LHCN-M2 (cell line): ENCODE data around the gene CDC5L. TPM values are rescaled to one million over a fixed set of nuclear protein-coding genes. Genes with fewer than 3 reads are reported as not detected.
"Not testable (repeated sequence)": the region's sequence is repeated elsewhere in the genome, so short reads cannot be mapped to it uniquely, and the experiment has no call there.

Experiments used
- DNase-seq: peaks from one replicate; pipeline ENCODE4 v3.0.0-alpha.2; 2012; ENCODE audit warnings: low read depth
- polyA plus RNA-seq: library from polyadenylated mRNA; unstranded; fragments of >200 nt; gene quantifications from one replicate; pipeline ENCODE4 v1.2.1, GENCODE V29; 2012; ENCODE audit warnings: missing spikeins
- total RNA-seq: library from RNA; depleted of rRNA; stranded (reverse); fragments of >200 nt; gene quantifications from 2 replicates; pipeline ENCODE4 v1.2.3, GENCODE V29; 2014; rRNA removed

CDC5L gene
- 31.4 and 35.0 TPM in 2 replicates for total RNA-seq
- 9.3 TPM for polyA plus RNA-seq

DNA sequence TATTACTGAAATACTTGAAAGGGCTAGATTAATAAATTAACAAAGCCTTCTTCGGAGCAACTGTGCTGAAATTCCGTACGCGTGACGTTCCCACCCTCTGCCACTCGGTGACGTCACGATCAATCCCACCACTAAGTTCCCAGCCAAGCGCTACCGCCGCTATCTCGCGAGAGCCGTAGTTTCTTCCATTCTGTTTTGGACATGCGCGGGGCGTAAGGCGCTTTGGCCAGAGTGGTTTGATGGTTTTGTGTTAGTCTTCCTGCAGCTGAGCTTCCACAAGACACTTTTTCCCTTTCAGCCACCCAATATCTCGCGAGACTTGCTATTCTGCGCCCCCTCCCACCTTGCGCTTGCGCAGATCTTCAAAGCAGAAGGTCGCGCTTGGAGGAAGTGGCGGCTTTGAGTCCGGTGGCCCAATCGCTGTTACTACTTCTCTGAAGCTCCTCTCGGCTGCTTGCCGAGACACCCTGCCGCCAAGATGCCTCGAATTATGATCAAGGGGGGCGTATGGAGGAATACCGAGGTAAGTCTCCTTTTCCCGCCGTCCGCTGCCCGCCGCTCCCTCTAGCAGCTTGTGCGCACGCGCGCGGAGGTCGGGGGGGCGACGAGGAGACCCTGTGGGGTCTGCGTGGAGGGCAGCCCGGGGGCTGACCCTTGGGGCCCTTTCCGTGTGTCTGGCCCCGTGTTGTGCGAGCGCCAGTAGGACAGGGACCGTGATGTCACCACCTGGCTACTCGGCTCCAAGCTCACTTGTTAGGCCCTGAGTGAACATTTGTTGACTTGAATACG, at the start of gene CDC5L:
CDC5L (plus strand) TSS at position 361 of the 789 bp plus-strand sequence; CDS start at position 479, 118 bp downstream.
- DNase-seq, result peak; percentile 99

DNA sequence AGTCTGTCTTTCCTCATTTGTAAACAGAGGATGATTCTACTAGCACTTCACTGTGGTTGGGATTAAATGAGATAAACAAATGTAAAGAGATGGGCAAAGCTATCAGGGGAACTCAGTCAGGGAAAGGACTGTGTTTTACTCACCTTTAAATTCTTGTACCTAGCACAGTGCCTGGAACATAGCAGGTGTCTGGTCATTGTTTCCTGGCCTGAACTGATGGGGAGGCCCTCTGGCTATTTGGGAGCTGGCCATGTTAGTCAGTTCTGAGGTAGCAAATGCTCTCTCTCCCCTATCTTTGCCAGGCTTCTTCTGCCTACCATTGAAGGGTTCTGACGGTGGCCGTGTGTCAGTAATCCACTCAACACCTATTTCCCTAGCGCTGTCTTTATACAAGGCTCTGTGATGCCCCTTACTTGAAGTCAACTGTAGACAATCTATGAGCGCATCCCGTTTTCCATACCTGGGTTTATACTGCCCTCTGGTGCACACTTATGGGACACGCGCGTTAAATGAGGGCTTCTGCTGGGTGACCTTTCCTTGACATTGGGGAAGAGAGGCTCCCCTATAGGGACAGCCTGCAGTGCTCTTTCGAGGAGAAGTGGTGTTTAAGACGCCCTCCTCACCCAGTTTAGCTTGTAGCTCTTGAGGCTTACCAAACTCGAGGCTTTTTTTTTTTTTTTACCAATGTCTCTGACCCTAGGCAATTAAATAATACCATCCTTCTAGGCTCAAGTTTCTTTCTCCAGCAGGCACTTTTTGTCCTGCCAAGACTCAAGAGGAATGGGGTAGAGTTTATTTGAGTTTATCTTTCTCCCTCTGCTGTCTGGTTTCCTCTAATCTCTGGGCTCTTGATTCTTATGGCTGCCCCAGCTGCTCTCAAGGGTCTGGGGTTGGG, 49.0 kb upstream of the CDC5L start:
- DNase-seq, result peak; percentile 54

DNA sequence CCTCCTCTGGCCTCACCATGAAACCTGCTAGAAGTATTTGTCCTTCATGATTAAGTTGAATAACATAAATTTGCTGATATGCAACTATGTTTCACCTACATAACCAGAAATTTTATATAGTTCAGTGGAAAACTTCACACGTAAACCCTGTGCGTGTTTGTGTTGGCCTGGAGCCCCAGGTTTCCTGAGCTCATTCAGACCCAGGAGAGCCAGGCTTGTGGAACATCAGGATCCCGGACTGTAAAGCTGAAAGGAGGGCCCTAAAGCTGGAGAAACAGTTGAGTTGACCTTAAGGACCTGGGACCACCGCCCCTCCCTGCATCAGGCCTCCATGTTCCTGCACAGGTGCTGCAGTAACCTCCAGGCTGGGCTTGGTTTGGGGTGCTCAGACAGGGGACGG, 48.2 kb upstream of the CDC5L start:
- DNase-seq, result no peak

DNA sequence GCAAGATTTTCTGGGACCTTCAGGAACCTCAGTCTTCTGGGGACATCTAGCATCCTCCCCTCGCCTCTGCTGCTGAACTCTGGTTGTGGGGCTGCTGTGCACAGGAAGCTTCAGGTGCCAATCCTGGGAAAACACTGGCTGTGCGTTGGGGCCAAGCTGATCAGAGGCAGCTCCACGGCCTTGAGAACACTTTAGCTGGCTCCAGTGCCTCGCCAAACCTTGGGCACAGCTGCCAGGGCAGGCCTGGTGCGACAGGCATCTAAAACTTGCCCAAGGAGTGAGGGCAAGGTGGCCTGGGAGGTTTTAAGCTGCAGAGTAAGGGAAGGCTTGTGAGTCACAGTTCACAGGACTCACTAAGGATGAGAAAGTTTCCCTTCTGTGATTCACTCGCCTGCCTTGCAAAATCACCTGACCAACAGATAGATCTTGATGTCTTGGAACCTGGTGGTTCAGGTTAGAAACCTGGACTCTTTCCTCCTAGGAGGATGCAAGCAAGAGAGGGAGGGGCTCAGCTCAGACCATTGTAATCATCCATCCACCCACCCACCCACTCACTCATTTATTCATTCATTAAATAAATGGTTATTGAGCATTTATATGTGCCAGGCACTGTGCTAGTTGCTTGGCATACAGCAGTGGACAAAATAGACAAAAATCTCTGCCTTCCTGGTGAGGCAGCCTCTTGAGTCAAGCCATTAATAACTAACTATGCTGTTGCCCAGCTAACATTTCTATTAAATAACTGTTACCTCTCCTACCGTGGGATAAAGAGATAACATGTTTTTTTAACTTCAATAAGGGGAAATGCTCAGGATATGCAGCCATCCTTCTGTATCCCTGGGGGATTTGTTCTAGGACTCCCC, 47.5 kb upstream of the CDC5L start:
- peak; percentile 28 for DNase-seq

DNA sequence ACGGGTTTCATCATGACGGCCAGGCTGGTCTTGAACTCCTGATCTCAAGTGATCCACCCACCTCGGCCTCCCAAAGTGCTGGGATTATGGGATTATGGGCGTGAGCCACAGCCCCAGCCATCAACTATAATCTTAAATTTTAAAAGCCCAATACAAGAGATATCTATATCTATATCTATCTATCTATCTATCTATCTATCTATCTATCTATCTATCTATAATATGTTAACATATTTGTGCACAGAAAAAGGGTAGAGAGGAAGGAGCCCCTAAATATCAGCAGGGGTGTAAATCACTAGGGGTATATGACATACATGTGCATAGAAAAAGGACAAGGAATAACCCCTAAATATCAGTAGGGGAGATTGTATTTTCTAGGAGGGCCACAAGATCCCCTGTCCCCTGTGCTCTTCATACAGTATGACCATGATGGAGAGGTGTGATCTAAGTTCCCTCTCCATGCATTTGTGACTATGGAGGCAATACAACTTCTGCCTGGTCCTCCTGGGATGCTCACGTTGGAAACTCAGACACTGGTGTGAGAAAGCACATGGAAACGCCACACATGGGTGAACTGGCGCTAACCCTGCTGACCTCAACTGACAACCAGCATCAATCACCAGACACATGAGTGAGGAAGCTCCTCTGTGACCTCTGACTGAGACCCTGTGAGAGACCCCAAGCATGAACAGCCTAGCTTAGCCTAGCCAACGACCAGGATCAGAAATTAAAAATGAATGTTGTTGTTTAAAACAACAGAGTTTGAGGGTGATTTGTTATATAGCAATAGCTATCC, 46.2 kb upstream of the CDC5L start:
- DNase-seq, result no peak

DNA sequence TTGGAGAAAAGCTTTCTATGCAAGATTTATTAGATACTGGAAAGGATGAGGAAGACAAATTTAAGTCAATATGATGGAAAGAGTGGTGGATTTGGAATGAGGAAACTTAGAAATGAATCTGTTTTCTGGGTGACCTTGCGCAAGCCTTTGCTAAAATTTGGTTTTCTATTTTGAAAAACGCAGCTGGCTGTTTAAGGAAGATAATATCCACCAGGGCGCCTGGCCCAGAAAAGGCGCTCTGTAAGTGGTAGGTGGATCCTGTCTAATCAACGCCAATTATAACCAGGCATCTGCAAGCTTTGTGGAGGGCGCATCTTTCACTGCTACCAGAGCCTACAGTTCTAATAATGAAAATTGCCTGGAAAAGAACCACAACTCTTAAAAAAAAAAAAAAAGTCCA, 45.5 kb upstream of the CDC5L start:
- no peak for DNase-seq

DNA sequence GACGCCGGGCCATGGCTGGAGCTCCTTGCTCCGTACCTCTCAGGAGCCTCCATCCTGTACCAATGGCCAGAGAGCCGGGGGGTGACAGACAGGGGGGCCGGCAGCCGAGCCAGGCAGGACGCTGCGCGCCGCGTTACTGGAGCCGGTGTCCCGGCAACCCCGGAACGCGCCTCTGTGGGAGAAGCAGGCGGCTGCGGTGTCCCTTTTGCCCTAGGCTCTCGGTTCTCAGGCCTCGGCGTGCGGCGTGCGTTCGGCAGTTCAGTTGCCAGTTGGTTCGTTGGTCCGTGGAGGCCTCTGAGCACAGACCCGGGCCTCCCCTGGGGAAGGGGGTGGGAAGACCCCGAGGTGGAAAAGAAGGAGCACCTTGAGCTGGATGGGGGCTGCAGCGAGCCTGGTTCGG, 45.0 kb upstream of the CDC5L start, which contains the start of gene SPATS1:
SPATS1 (plus strand) TSS at position 162 of the 400 bp plus-strand sequence. CDS start 446 bp downstream, outside the sequence.
- no peak for DNase-seq

DNA sequence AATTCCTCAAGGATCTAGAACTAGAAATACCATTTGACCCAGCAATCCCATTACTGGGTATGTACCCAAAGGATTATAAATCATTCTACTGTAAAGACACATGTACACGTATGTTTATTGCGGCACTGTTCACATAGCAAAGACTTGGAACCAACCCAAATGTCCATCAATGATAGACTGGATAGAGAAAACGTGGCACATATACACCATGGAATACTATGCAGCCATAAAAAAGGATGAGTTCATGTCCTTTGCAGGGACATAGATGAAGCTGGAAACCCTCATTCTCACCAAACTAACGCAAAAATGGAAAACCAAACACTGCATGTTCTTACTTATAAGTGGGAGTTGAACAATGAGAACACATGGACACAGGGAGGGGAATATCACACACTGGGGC, 40.7 kb upstream of the CDC5L start:
- DNase-seq, result not testable (repeated sequence)

DNA sequence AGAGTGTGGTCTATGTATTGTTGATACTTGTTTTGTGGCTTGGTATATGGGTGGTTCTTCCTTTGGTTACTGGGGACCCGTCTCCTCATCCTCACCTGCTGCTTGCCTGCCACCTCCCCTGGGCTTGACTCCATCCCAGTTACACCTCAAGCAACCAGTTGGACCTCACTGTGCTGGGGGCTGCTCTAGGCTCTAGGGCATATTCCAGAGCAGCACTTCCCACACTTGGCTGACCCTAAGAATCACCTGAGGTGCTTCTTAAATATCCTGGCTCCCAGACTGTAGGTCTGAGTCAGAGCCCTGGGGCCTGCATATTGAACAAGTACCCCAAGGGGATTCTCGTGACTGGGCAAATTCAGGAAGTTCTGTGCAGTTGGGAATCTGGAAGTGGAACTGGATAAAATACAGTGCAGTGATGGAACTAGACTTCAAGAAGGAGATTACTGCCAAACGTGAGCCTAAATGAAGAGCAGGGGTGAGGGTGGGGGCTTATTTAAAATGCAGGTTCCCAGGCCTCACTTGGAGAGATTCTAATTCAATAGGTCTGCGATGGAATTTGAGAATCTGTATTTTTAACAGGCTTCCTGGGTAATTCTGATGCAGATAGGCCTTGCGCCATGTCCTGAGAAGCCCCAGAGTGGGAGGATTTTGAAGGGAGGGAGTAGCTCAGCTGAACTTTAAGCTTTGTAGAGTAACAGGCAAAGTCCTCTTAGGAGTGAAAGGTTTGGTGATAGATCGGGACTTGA, 37.4 kb upstream of the CDC5L start:
- DNase-seq, result no peak

DNA sequence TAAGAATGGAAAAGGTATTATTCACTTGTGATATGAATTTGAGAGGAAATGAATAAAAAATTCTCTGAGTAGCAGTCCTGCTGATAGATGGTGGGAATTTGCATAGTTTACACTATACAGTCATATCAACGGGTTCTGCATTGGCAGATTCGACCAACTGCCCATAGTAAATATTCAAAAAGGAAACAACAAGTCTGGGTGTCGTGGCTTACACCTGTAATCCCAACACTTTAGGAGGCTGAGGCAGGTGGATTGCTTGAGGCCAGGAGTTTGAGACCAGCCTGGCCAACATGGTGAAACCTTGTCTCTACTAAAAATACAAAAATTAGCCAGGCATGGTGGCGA, 36.9 kb upstream of the CDC5L start:
- DNase-seq, result not testable (repeated sequence)

DNA sequence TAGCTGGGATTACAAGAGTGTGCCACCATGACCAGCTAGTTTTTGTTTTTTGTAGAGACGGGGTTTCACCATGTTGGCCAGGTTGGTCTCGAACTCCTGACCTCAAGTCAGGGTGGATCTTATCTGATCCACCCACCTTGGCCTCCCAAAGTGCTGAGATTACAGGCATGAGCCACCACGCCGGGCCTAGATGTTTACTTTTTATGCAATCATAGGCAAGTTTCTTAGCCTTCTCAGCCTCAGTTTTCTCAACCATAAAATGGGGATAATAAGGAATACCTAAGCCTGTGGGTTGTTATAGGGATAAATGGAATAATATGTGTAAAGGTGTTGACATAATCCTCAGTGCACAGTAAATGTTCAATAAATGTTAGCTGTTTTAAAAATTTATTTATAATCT, 35.2 kb upstream of the CDC5L start:
- DNase-seq, result no peak

DNA sequence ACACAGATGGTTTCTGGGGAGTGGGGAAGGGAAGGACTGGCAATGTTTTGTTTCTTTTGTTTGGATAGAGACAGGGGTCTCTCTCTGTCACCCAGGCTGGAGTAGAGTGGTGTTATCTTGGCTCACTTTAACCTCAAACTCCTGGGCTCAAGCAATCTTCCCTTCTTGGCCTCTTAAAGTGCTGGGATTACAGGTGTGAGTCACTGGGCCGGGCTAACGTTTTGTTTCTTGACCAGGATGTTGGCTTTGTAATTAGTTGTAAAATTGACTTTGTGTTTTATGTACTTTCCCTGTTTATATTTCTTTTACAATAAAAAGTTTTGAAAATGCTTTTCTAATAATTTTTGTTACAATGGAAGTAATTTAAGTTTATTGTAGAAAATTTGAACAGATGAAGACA, 34.2 kb upstream of the CDC5L start:
- no peak for DNase-seq

DNA sequence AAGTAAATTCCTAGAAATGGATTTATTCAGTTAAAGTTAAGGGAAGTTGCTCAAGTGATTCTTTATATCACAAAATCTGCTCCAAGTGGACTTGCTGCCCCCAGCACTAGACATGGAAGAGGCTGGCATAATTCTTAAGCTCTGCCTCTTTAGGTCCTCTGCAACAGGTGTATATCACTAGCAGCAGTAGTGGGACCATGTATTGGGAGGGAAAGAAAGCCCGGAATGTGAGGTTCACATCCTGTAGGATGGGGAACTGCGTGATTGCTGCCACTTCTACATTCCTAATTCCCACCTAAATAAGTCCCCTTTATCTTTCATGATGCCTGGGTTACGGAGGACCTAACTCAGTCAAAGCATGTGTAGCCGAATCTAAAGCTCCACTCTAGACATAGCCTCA, 31.9 kb upstream of the CDC5L start:
- no peak for DNase-seq

DNA sequence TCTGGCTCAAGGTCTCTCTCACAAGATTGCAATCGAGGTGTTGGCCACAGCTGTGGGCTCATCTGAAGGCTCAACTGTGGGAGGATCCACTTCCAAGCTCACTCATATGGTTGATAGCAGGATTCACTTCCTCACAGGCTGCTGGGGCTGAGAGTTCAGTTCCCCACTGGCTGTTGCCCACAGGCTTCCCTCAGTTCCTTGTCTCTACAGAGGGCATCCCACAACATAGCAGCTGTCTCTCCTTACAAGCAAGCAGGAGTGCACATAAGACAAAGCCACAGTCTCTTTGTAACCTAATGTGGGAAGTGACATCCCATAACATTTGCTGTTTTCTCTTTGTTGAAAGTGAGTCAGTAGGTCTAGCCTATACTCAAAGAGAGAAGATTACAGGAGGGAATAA, 31.0 kb upstream of the CDC5L start:
- DNase-seq, result peak; percentile 26

DNA sequence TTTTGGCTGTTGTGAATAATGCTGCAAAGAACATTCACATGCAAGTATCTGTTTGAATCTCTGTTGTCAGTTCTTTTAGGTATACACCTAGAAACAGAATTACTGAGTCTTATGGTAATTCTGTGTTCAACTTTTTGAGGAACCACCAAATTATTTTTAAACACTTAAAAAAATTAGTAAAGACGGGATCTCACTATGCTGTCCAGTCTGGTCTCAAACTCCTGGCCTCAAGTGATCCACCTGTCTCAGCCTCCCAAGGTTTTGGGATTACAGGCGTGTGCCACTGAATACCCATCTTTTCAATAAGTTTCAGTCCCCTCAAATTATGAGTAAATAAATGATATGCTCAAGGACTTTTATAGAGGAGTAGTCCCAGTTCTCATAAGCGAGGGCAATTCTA, 27.5 kb upstream of the CDC5L start:
- no peak for DNase-seq

DNA sequence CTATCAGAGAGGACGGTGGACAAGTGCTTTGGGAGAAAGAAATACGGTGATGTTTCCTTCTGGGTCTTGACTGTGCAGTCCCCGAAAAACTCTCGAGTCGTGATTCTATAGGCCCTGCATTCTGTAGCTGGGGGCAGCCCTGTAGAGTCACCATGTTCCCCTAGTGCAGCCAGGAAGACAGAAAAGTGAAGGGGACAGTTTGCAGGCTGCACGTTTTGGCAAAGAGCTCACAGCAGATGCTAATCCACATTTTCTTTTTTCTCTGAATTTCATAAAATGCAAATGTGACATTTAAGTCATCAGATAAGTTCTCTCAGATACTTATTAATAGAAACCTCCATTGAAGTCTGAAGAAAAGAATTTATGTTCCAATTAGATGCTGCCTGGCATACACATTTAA, 25.6 kb upstream of the CDC5L start:
- DNase-seq, result no peak

DNA sequence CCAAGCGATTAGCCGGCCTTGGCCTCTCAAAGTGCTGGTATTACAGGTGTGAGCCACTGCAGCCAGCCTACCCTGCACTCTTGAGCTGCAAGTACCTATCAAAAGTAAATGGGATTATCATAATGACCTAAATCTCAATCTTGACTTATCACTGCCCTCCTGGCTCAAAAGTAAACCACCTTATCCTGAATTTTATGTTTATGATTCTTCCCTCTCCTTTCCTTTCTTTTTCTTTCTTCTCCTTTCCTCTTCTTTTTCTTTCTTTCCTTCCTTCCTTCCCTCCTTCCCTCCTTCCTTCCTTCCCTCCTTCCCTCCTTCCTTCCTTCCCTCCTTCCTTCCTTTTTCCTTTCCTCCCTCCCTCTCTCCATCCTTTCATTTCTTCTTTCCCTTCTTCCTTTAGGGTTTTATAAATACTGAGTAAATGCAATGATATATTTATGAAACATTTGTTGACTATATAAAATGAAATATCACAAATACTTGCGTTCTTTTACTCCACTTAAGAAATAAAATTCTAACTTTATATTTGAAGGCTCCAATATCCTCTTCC, 24.1 kb upstream of the CDC5L start:
- DNase-seq, result no peak

DNA sequence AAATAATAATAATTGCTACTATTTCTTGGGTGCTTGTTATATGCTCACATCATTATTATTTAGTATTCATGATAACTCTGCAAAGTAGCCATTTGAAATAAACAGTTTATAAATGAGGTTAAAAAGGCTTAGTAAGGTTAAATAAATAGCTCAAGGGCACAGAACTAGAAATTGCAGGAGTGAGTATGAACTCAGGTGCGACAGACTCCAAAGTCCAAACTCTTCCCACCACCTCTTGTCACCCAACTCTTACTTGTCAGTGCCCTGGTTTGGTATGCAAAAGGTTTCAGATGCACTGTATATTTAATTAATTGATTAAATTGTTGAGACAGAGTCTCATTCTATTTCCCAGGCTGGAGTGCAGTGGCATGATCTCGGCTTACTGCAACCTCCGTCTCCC, 20.7 kb upstream of the CDC5L start:
- no peak for DNase-seq

DNA sequence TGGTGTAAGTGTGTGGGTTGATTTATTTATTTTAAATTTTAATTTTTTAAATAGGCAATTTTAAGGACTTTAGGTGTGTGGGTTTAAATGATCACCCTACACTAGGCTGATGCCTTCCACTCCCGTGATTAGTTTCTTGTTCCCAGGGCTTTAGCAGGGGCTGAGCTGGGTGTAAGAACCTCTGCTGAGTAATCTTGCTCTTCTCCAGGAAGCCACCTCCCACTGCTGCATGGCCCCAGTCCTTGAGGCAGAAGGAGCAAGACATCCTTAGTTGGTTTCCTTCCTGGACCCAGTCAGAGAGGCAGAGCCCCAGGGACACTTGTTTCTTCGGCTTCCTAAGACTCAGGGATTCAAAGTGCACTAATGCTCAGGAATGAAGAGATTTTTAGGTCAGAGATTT, 19.8 kb upstream of the CDC5L start:
- no peak for DNase-seq

DNA sequence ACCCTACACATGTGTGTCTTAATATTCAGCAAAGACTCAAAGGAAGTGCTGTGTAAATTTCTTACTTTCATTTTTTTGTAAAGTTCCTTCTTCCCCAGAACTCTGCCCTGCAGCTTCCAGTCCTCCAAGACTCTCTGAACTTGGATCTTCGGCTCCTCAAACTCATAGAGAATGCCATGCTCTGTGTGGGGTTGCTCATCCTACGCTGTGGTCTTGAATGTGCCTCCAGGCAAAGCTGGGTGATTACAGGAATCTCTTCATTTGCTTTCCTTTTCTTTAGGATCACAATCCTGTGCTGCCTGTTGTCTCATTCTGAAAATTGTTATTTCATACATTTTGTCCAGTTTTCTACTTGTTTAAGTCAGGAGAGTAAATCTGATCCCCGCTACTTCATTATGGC, 14.5 kb upstream of the CDC5L start:
- no peak for DNase-seq
